Measurements from ENCODE around the gene KSR1. TPM values are rescaled to one million over a fixed set of nuclear protein-coding genes. Genes with fewer than 3 reads are reported as not detected.

The KSR1 gene
- total and polyA plus RNA-seq, 2 experiments from 2014 or later = 7.8 to 53.2 TPM

GRCh38 chr17:27542841-27543463 lies 86.7 kb downstream of the KSR1 start:
- no peaks in the 10 kb centered on the region for H3K27me3 Mint-ChIP-seq (ENCODE audit: insufficient read depth, low read depth, poor library complexity)
- peaks cover 91% of the 10 kb centered on the region for H3K79me2 ChIP-seq (replicated peaks; ENCODE audit: insufficient read depth)
- DNase-seq (ENCODE audit: low spot score) (no peak), ATAC-seq (no peak)
- H3K9me3 Mint-ChIP-seq = no peaks in the 10 kb centered on the region
- no peaks in the 10 kb centered on the region for H3K36me3 ChIP-seq (ENCODE audit: insufficient read depth)
- TF ChIP-seq JUNB (IDR thresholded peaks at IDR 0.05; ENCODE audit: unreplicated experiment) = no peak
- no peak for TF ChIP-seq EZH2 (IDR thresholded peaks at IDR 0.05; ENCODE audit: low read depth, unreplicated experiment)
- TF ChIP-seq CREB1 (CRISPR knock-in tag; IDR thresholded peaks at IDR 0.05; ENCODE audit: low read depth) = no peak
- no peak for TF ChIP-seq REST (IDR thresholded peaks at IDR 0.05; ENCODE audit: unreplicated experiment)
- no peak for TF ChIP-seq ZNF114 (CRISPR knock-in tag; IDR thresholded peaks at IDR 0.05)
- TF ChIP-seq EZH2phosphoT487 (IDR thresholded peaks at IDR 0.05; ENCODE audit: unreplicated experiment) = no peak
- TF ChIP-seq STAT1 (IDR thresholded peaks at IDR 0.05; ENCODE audit: unreplicated experiment) = no peak
- H3F3A ChIP-seq (replicated peaks; ENCODE audit: low read depth) = no peaks in the 10 kb centered on the region
- no peaks in the 10 kb centered on the region for H3K9me2 ChIP-seq (ENCODE audit: insufficient read depth)
- H3K27me3 ChIP-seq (ENCODE audit: insufficient read depth) = no peaks in the 10 kb centered on the region
- H3K4me1 Mint-ChIP-seq = peaks cover 29% of the 10 kb centered on the region
- H3K27ac ChIP-seq (ENCODE audit: low read depth) = no peak overlapping the region
- H3K4me3 Mint-ChIP-seq = no peak overlapping the region
- H3K27ac Mint-ChIP-seq = no peak overlapping the region
- no peak overlapping the region for H2AFZ ChIP-seq
- H4K20me1 ChIP-seq (replicated peaks; ENCODE audit: insufficient read depth) = peaks cover 12% of the 10 kb centered on the region
- H3K4me1 ChIP-seq (ENCODE audit: insufficient read depth) = no peaks in the 10 kb centered on the region; the same call in 1 of the 2 replicates
- no peak overlapping the region for H3K4me2 ChIP-seq
- no peak overlapping the region for H3K4me3 ChIP-seq
- no peaks in the 10 kb centered on the region for H3K36me3 Mint-ChIP-seq (ENCODE audit: low read depth)

GRCh38 chr17:27543464-27543856 lies 87.2 kb downstream of the KSR1 start:
- Mint-ChIP-seq H3K4me1 (peaks cover 29% of the 10 kb centered on the region), H3K36me3 (ENCODE audit: low read depth) (no peaks in the 10 kb centered on the region), H3K9me3 (no peaks in the 10 kb centered on the region), H3K4me3 (no peak overlapping the region), H3K27ac (no peak overlapping the region), H3K27me3 (ENCODE audit: insufficient read depth, low read depth, poor library complexity) (no peaks in the 10 kb centered on the region)
- Histone ChIP-seq H3K4me2 (no peak overlapping the region), H3K4me3 (no peak overlapping the region), H3F3A (replicated peaks; ENCODE audit: low read depth) (no peaks in the 10 kb centered on the region), H3K9me2 (ENCODE audit: insufficient read depth) (no peaks in the 10 kb centered on the region), H3K36me3 (ENCODE audit: insufficient read depth) (no peaks in the 10 kb centered on the region), H2AFZ (no peak overlapping the region), H3K27me3 (ENCODE audit: insufficient read depth) (no peaks in the 10 kb centered on the region), H3K27ac (ENCODE audit: low read depth) (no peak overlapping the region), H4K20me1 (replicated peaks; ENCODE audit: insufficient read depth) (peaks cover 12% of the 10 kb centered on the region), H3K79me2 (replicated peaks; ENCODE audit: insufficient read depth) (peaks cover 91% of the 10 kb centered on the region), H3K4me1 (ENCODE audit: insufficient read depth) (no peaks in the 10 kb centered on the region; the same call in 1 of the 2 replicates)
- DNase-seq (ENCODE audit: low spot score) (no peak), ATAC-seq (no peak)
- TF ChIP-seq ZNF114 (CRISPR knock-in tag; IDR thresholded peaks at IDR 0.05) (no peak), POLR2AphosphoS5 (IDR thresholded peaks at IDR 0.05; ENCODE audit: low read depth) (no peak), CREB1 (CRISPR knock-in tag; IDR thresholded peaks at IDR 0.05; ENCODE audit: low read depth) (no peak), REST (IDR thresholded peaks at IDR 0.05; ENCODE audit: unreplicated experiment) (no peak), CTCF (conservative IDR thresholded peaks at IDR 0.05; ENCODE audit: low read depth in 2 of 2) (no peak)
